Parathyroid adenoma (tissue), 2 donors: ENCODE results near the gene KIRREL2.

ENCODE experiments used
- H2AFZ ChIP-seq: fragments of 300-600 bp; sonication (generic); one replicate; pipeline ENCODE4 v1.7.0; 2017; ENCODE audit warnings: antibody characterized with exemption, mild to moderate bottlenecking
- H3K27ac ChIP-seq: fragments of 300-600 bp; sonication (generic); one replicate; pipeline ENCODE4 v1.7.0; 2017
- H3K27me3 ChIP-seq: fragments of 300-600 bp; sonication (generic); one replicate; pipeline ENCODE4 v1.7.0; 2017; ENCODE audit warnings: low read length; ENCODE audit not compliant: control insufficient read depth, insufficient read depth
- H3K36me3 ChIP-seq: fragments of 300-600 bp; sonication (generic); one replicate; pipeline ENCODE4 v1.7.0; 2017; ENCODE audit warnings: low read length; ENCODE audit not compliant: control insufficient read depth, insufficient read depth
- H3K4me1 ChIP-seq: fragments of 300-600 bp; sonication (generic); one replicate; pipeline ENCODE4 v1.7.0; 2017; ENCODE audit warnings: control low read depth
- H3K4me2 ChIP-seq: fragments of 300-600 bp; sonication (generic); one replicate; pipeline ENCODE4 v1.7.0; 2017; ENCODE audit warnings: low read length
- H3K4me3 ChIP-seq: fragments of 300-600 bp; sonication (generic); one replicate; pipeline ENCODE4 v1.7.0; 2017; ENCODE audit warnings: low read depth, low read length
- H3K79me2 ChIP-seq: fragments of 300-600 bp; sonication (generic); one replicate; pipeline ENCODE4 v1.7.0; 2017; ENCODE audit warnings: control low read depth
- H3K9ac ChIP-seq: fragments of 300-600 bp; sonication (generic); one replicate; pipeline ENCODE4 v1.7.0; 2017; ENCODE audit warnings: mild to moderate bottlenecking
- H3K9me3 ChIP-seq: fragments of 300-600 bp; sonication (generic); one replicate; pipeline ENCODE4 v1.7.0; 2017; ENCODE audit warnings: low read length; ENCODE audit not compliant: control insufficient read depth
- TF ChIP-seq, protein P1 (sequence below): fragments of 300-600 bp; sonication (generic); IDR thresholded peaks from one replicate; pipeline ENCODE4 v1.7.0; 2017; ENCODE audit warnings: antibody characterized with exemption, mild to moderate bottlenecking
- donor health status: primary hyperparathyroidism.

KIRREL2 gene

DNA sequence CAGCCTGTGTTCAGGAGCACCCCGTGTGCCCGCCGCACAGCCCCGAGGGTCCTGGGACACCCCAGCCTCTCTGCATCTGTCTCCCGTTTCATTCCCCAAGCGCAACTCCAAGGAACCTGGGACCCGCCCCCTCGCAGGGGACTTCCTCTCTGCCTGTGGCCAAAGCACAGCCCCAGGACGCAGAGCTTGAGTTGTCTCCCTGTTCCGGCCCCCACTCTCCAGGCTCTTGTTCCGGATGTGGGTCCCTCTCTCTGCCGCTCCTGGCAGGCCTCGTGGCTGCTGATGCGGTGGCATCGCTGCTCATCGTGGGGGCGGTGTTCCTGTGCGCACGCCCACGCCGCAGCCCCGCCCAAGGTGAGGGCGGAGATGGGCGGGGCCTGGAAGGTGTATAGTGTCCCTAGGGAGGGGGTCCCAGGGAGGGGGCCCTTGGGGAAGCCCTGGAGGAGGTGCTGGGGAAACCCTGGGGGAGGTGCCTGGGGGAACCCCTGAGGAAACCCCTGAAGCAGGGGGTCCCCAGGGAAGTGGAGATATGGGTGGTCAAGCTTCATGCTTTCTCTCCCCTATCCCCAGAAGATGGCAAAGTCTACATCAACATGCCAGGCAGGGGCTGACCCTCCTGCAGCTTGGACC, 47.0 kb downstream of the KIRREL2 start:
- peaks cover 10% of the 10 kb centered on the region for H3K4me1 ChIP-seq
- no peaks in the 10 kb centered on the region for H3K27me3 ChIP-seq
- H3K79me2 ChIP-seq = no peaks in the 10 kb centered on the region
- no peaks in the 10 kb centered on the region for H3K9me3 ChIP-seq
- peak overlapping the region; percentile 55 for H3K4me3 ChIP-seq
- peak overlapping the region; percentile 81 for H3K4me2 ChIP-seq
- no peak overlapping the region for H3K9ac ChIP-seq
- peak overlapping the region; percentile 81 for H3K27ac ChIP-seq
- peak overlapping the region; percentile 74 for H2AFZ ChIP-seq
- TF ChIP-seq, protein P1, sequence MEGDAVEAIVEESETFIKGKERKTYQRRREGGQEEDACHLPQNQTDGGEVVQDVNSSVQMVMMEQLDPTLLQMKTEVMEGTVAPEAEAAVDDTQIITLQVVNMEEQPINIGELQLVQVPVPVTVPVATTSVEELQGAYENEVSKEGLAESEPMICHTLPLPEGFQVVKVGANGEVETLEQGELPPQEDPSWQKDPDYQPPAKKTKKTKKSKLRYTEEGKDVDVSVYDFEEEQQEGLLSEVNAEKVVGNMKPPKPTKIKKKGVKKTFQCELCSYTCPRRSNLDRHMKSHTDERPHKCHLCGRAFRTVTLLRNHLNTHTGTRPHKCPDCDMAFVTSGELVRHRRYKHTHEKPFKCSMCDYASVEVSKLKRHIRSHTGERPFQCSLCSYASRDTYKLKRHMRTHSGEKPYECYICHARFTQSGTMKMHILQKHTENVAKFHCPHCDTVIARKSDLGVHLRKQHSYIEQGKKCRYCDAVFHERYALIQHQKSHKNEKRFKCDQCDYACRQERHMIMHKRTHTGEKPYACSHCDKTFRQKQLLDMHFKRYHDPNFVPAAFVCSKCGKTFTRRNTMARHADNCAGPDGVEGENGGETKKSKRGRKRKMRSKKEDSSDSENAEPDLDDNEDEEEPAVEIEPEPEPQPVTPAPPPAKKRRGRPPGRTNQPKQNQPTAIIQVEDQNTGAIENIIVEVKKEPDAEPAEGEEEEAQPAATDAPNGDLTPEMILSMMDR = no peak
- no peaks in the 10 kb centered on the region for H3K36me3 ChIP-seq

DNA sequence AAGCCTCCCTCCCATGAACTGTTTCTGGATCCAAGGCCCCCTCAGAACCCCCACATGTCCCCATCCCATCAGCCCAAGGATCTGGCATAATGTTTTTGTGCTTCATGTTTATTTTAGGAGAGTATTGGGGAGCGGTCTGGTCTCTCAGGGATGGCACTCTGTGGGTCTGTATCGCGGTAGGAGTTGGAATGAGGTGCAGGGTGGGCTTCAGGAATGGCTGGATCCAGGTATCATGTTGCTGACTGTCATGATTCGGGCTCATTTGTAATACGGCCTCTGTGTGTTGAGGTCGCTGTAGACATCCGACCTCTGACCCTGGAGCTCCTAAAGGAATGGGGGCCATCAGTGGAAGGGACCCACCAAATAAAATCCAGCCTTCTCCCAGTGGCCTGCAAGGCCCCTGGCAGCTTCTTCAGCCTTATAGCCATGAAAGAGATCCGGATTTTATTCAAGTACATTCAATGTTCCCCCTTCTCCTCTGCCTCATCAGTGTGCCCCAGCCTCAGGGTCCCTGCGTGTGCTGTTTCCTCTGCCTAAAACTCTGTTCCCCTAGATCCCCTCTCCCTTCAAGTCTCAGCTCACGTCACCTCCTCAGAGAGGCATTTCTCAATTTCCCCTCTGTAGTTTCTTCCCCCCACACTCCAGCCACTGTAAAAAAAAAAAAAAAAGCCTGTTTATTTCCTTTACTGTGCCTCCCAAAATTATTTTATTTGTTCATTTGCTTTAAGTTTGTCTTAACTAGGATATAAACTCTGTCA, 47.8 kb downstream of the KIRREL2 start:
- no peaks in the 10 kb centered on the region for H3K79me2 ChIP-seq
- H3K27me3 ChIP-seq = no peaks in the 10 kb centered on the region
- peak overlapping the region; percentile 81 for H3K27ac ChIP-seq
- no peaks in the 10 kb centered on the region for H3K36me3 ChIP-seq
- H3K4me2 ChIP-seq = no peak overlapping the region
- no peak overlapping the region for H3K9ac ChIP-seq
- H2AFZ ChIP-seq = peak overlapping the region; percentile 23
- H3K9me3 ChIP-seq = no peaks in the 10 kb centered on the region
- H3K4me3 ChIP-seq = no peak overlapping the region
- H3K4me1 ChIP-seq = peaks cover 8% of the 10 kb centered on the region
- TF ChIP-seq, protein P1 = no peak

DNA sequence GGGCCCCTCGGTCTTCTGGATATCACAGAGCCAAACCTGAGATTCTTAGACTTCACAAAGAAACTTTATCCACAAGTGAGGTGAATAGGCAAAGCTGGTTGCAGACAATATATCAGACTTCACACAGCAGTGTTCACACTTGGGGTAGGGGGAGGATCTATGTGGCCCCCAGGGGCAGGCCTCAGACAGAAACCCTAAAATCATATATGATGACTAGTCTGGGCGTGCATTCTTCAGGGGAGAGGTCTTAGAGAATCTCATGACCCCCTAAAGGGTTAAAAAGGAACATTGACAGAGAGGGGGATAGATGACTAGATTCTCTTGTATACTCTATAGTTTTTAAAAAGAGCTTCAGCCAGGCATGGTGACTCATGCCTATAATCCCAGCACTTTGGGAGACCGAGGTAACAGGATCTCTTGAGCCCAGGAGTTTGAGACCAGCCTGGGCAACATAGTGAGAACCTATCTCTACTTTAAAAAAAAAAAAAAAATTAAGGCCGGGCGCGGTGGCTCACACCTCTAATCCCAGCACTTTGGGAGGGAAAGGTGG, 48.5 kb downstream of the KIRREL2 start:
- peaks cover 8% of the 10 kb centered on the region for H3K4me1 ChIP-seq
- no peak overlapping the region for H3K9ac ChIP-seq
- no peaks in the 10 kb centered on the region for H3K36me3 ChIP-seq
- TF ChIP-seq, protein P1 = no peak
- H3K4me3 ChIP-seq = no peak overlapping the region
- H3K9me3 ChIP-seq = no peaks in the 10 kb centered on the region
- H2AFZ ChIP-seq = peak overlapping the region; percentile 23
- H3K27ac ChIP-seq = peak overlapping the region; percentile 21
- H3K4me2 ChIP-seq = no peak overlapping the region
- H3K27me3 ChIP-seq = no peaks in the 10 kb centered on the region
- H3K79me2 ChIP-seq = no peaks in the 10 kb centered on the region

DNA sequence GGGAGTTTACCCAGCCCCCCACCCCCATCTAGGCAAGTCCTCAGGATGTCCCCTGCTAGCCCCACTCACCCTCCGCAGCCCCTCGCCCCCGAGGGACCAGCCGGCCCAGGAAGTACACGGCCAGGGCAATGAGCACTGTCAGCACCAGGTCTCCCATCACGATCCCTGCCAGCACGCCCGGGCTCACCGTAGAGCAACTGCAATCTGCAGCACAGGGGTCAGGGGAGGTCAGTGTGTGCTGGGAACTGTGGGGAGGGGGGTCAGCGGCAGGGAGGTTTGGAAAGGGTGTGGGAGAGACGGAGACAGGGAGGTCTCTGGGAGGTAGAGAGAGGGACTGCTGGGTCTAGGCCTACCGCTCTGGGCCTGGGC, 50.6 kb downstream of the KIRREL2 start:
- Histone ChIP-seq H3K27ac (peak overlapping the region; percentile 13), H3K4me1 (peaks cover 13% of the 10 kb centered on the region)

More for the DNA sequence above, 50.6 kb downstream of the KIRREL2 start:
- Histone ChIP-seq H3K79me2 (no peaks in the 10 kb centered on the region), H3K4me2 (no peak overlapping the region), H3K9ac (no peak overlapping the region), H2AFZ (peak overlapping the region; percentile 68), H3K36me3 (no peaks in the 10 kb centered on the region), H3K9me3 (no peaks in the 10 kb centered on the region), H3K27me3 (no peaks in the 10 kb centered on the region), H3K4me3 (no peak overlapping the region)
- TF ChIP-seq, protein P1 = no peak
